Glomerular visceral epithelial cell (primary cell): ENCODE data around the gene ACSS2.

Experiments
- DNase-seq: peaks from one replicate; pipeline ENCODE4 v3.0.0-alpha.2; 2016; ENCODE audit errors: extremely low spot score

ACSS2 gene

GRCh38 chr20:34946661-34947060 lies 70.2 kb downstream of the ACSS2 start:
- DNase-seq: peak; percentile 65

- DNase-seq: no peak
Measured at GRCh38 chr20:34947336-34947735, 70.9 kb downstream of the ACSS2 start.

- DNase-seq: peak; percentile 57
Measured at GRCh38 chr20:34948030-34948429, 71.6 kb downstream of the ACSS2 start.

GRCh38 chr20:34949120-34949519 lies 72.7 kb downstream of the ACSS2 start:
- DNase-seq: no peak

GRCh38 chr20:34951252-34951651 lies 74.8 kb downstream of the ACSS2 start:
- no peak for DNase-seq

- DNase-seq: no peak
Measured at GRCh38 chr20:34951652-34952051, 75.2 kb downstream of the ACSS2 start.

GRCh38 chr20:34952671-34953070 lies 76.3 kb downstream of the ACSS2 start:
- peak; percentile 66 for DNase-seq

GRCh38 chr20:34953960-34954359 lies 77.5 kb downstream of the ACSS2 start:
- DNase-seq: no peak

- DNase-seq: no peak
Measured at GRCh38 chr20:34954904-34955230, 78.5 kb downstream of the ACSS2 start.

GRCh38 chr20:34955231-34956040 lies 79.0 kb downstream of the ACSS2 start, which contains the start of the genes GSS and MYH7B:
TSS of gene GSS (minus strand) at chr20:34955806. CDS start at chr20:34951852, 3,954 bp downstream.
TSS of gene MYH7B (plus strand) at chr20:34955868. CDS start at chr20:34978006, 22,138 bp downstream.
- peak; percentile 98 for DNase-seq

- no peak for DNase-seq
Measured at GRCh38 chr20:34956041-34956458, 79.6 kb downstream of the ACSS2 start.

GRCh38 chr20:34956751-34957472 lies 80.5 kb downstream of the ACSS2 start:
- DNase-seq: no peak

GRCh38 chr20:34964486-34964885 lies 88.1 kb downstream of the ACSS2 start:
- no peak for DNase-seq

- no peak for DNase-seq
Measured at GRCh38 chr20:34965051-34965450, 88.6 kb downstream of the ACSS2 start.

- no peak for DNase-seq
Measured at GRCh38 chr20:34967421-34967820, 91.0 kb downstream of the ACSS2 start.

- no peak for DNase-seq
Measured at GRCh38 chr20:34968042-34968775, 91.8 kb downstream of the ACSS2 start.

- no peak for DNase-seq
Measured at GRCh38 chr20:34970193-34970840, 93.9 kb downstream of the ACSS2 start.

- no peak for DNase-seq
Measured at GRCh38 chr20:34970846-34971560, 94.6 kb downstream of the ACSS2 start.

- no peak for DNase-seq
Measured at GRCh38 chr20:34971561-34972235, 95.3 kb downstream of the ACSS2 start.

GRCh38 chr20:34974246-34974645 lies 97.8 kb downstream of the ACSS2 start:
- DNase-seq: no peak

GRCh38 chr20:34976286-34976685 lies 99.9 kb downstream of the ACSS2 start:
- no peak for DNase-seq
